Measurements from ENCODE around the gene ACOT9. TPM values are rescaled to one million over a fixed set of nuclear protein-coding genes. Genes with fewer than 3 reads are reported as not detected.
"Not testable (repeated sequence)": the region's sequence is repeated elsewhere in the genome, so short reads cannot be mapped to it uniquely, and the experiment has no call there.

The ACOT9 gene
- total RNA-seq (ENCODE audit: insufficient read depth, low replicate concordance) = 29.4 TPM

- DNase-seq (ENCODE audit: low spot score) = peak; percentile 96
These were observed at the start of gene ACOT9 for GRCh38 chrX:23742697-23743622. TSS of gene ACOT9 (minus strand) at chrX:23743276. CDS start at chrX:23743144, 132 bp downstream.

- DNase-seq (ENCODE audit: low spot score) = no peak
These were observed 47.0 kb upstream of the ACOT9 start for GRCh38 chrX:23790155-23790497.

- DNase-seq (ENCODE audit: low spot score) = no peak
These were observed 46.5 kb upstream of the ACOT9 start for GRCh38 chrX:23789386-23790154.

DNA sequence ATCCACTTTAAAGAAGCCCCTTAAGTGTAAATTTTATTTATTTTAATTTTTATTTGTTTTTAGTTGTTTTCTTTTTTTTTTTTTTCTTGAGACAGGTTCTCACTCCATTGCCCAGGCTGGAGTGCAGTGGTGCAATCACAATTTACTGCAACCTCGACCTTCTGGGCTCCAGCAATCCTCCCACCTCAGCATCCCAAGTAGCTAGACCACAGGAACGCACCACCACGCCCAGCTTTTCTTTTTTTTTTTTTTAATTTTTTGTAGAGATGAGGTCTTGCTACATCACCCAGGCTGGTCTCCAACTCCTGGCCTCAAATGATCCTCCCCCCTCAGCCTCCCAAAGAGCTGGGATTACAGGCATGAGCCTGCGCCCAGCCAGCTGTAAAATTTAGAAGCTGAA, 45.9 kb upstream of the ACOT9 start:
- no peak for DNase-seq (ENCODE audit: low spot score)

- DNase-seq (ENCODE audit: low spot score) = no peak
These were observed 45.4 kb upstream of the ACOT9 start for GRCh38 chrX:23788521-23788920.

GRCh38 chrX:23787745-23788118, 44.7 kb upstream of the ACOT9 start:
- DNase-seq (ENCODE audit: low spot score) = no peak

DNA sequence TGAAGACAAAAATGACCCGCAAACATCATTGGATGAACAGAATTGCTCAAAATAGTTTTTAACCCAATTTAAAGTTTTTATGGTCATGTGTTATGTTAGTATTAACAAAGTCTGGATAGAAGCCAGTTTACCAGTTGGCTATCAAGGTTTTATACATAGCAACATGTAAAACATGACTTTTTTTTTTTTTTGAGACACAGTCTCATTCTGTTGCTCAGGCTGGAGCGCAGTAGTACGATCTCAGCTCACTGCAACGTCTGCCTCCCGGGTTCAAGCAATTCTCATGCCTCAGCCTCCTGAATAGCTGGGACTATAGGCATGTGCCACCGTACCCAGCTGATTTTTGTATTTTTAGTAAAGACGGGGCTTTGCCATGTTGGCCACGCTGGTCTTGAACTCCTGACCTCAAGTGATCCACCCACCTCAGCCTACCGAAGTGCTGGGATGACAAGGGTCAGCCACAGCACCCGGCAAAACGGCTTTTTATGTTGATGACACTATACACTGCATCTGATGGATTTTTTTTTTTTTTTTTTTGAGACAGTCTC, 43.3 kb upstream of the ACOT9 start:
- DNase-seq (ENCODE audit: low spot score) = no peak

DNA sequence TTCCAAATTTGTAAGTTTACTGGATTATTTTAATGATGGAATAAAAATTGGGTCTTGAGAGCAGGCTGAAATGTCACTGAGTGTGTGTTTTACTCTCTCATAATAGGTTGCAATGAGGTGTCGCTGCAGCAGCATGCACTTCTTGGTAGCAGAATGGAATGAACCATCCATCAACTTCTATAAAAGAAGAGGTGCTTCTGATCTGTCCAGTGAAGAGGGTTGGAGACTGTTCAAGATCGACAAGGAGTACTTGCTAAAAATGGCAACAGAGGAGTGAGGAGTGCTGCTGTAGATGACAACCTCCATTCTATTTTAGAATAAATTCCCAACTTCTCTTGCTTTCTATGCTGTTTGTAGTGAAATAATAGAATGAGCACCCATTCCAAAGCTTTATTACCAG, 42.5 kb upstream of the ACOT9 start:
- DNase-seq (ENCODE audit: low spot score) = no peak

GRCh38 chrX:23784470-23785331, 41.6 kb upstream of the ACOT9 start:
- no peak for DNase-seq (ENCODE audit: low spot score)

- no peak for DNase-seq (ENCODE audit: low spot score)
These were observed 40.8 kb upstream of the ACOT9 start for GRCh38 chrX:23783589-23784469.

GRCh38 chrX:23782863-23783588, 40.0 kb upstream of the ACOT9 start, which contains the start of gene SAT1:
TSS of gene SAT1 (plus strand) at chrX:23783173. CDS start at chrX:23783352, 179 bp downstream.
- DNase-seq (ENCODE audit: low spot score) = peak; percentile 96

- DNase-seq (ENCODE audit: low spot score) = no peak
These were observed 39.4 kb upstream of the ACOT9 start for GRCh38 chrX:23782455-23782854.

GRCh38 chrX:23779025-23779424, 35.9 kb upstream of the ACOT9 start:
- DNase-seq (ENCODE audit: low spot score) = no peak

- no peak for DNase-seq (ENCODE audit: low spot score)
These were observed 33.3 kb upstream of the ACOT9 start for GRCh38 chrX:23776363-23776762.

DNA sequence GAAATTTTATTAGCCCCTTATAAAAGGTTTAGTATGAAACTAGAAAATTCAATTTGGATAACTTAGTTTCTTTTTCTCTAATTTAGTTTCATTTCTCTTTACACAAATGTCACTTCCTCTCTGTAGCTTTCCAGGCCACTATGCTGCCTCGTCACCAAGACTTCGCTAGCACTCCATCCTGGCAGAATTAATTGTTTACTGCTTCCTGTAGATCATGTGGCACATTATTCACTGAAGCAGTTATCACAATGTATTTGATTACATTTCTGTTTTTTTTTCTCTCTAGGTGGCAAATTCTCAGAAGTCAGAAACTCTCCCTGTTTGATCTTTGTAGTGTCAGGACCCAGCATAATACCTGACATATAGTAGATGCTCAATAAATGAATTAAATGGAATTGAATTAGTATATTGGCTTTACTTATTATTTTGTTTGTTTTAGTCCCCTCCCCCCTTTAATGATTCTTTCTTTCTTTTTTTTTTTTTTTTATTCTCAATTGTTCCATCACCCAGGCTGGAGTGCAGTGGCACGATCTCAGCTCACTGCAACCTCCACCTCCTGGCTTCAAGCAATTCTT, 30.6 kb upstream of the ACOT9 start:
- DNase-seq (ENCODE audit: low spot score) = no peak

DNA sequence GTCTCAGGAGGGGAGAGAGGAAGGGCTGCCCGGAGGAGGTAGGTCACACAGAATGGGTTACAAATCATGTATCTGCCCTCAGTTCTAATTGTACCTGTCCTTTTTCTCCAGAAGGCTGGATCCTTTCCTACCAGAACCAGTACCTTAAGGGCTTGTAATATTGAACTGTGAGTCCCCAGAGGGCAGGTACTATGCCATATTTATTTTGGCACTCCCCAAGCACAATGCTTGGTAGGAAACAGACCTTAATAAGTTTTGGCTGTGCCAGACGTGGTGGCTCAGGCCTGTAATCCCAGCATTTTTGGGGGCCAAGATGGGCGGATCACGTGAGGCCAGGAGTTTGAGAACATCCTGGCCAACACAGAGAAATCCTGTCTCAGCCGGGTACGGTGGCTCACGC, 28.0 kb upstream of the ACOT9 start:
- DNase-seq (ENCODE audit: low spot score) = not testable (repeated sequence)

DNA sequence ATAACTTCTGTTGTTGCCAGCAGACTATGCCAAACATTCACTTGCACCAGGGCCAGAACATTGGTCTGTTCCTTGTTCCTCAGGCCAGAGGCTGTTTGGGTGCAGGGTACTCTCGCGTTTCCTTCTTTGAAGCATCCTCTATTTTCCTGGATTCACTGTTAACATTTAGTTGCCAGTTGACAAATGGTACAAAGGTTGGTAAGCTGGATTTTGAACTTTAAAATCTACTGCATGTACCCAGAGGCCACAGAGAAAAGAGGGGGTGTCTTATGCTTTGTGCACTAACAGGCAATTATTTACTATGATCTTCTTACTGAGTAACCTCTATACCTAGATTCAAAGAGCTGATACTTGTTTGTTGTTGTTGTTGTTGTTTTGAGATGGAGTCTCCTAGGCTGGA, 27.1 kb upstream of the ACOT9 start:
- no peak for DNase-seq (ENCODE audit: low spot score)

DNA sequence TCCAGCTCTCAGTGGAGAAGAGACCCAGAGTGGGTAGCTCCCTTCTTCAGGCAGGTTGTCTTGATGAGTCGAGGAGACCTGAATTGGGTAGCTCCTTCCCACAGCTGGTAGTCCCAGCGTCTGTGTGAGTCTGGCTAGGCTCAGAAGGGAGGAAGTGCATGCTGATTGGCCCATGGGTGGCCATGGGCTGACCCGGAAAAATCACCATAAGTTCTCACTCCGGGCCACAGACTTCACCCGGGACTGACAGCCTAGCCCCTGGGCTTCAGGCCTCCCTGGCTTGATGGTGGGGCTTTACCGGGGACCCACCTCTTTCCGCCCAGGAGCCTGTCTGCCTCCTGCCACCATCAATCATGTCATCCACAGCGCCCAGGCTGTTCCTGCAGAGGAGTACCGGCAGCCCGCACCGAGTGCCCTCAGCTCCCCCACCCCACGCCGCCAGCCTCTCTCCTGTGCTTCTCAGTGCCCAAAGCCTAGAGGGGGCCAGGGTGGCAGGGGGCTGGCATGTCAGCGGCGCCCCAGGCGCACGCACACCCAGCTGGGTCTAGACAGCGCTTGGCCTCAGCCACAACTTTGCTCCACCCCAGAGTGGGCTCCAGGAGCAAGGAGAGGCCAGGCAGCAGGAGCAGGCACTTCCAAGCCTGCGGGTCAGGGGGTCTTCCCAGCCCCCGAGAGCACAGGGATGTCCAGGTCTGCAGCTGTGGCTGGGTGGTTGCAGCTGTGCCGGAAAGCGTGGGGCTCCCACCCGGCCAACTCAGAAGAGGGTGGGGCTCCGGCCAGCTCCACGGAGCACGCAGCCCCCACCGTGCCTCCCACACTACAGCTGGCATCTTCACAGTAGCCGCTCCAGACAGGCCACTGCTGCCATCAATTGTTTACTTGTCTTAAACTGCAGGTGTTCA, 23.8 kb upstream of the ACOT9 start:
- no peak for DNase-seq (ENCODE audit: low spot score)
